ENCODE data around the gene NOL8. TPM values are rescaled to one million over a fixed set of nuclear protein-coding genes. Genes with fewer than 3 reads are reported as not detected.

NOL8 gene
- total RNA-seq, 1 donor, result 28.2 TPM

DNA sequence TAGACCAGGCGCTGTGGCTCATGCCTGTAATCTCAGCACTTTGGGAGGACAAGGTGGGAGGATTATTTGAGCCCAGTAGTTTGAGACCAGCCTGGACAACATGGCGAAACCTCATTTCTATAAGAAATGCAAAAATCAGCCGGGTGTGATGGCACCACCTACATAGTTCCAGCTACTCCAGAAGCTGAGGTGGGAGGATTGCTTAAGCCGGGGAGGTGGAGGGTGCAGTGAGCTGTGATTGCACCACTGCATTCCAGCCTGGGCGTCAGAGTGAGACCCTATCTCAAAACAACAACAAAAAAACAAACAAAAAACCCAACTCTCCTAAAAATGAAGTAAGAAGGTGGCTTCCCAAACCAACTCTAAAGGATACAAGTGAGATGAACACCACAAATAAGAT, 54.6 kb downstream of the NOL8 start:
- Histone ChIP-seq H4K20me1 (ENCODE audit: insufficient read depth, low read length) (peaks cover 4% of the 10 kb centered on the region), H2AFZ (ENCODE audit: low read length) (no peak overlapping the region), H3K4me3 (ENCODE audit: insufficient read depth, low read length) (no peak overlapping the region), H3K79me2 (ENCODE audit: insufficient read depth, low read length) (peaks cover 24% of the 10 kb centered on the region), H3K4me1 (ENCODE audit: insufficient read depth, low read length) (no peaks in the 10 kb centered on the region), H3K27ac (ENCODE audit: low read depth, low read length) (no peak overlapping the region), H3K9me3 (ENCODE audit: low read depth, low read length) (no peaks in the 10 kb centered on the region), H3K4me2 (ENCODE audit: insufficient read depth, low read length) (no peak overlapping the region), H3K27me3 (ENCODE audit: insufficient read depth, low read length) (no peaks in the 10 kb centered on the region), H3K36me3 (ENCODE audit: insufficient read depth, low read length) (peaks cover 98% of the 10 kb centered on the region)
- no peak for DNase-seq (ENCODE audit: insufficient read length, low spot score, missing footprints)
- TF ChIP-seq, protein P1, sequence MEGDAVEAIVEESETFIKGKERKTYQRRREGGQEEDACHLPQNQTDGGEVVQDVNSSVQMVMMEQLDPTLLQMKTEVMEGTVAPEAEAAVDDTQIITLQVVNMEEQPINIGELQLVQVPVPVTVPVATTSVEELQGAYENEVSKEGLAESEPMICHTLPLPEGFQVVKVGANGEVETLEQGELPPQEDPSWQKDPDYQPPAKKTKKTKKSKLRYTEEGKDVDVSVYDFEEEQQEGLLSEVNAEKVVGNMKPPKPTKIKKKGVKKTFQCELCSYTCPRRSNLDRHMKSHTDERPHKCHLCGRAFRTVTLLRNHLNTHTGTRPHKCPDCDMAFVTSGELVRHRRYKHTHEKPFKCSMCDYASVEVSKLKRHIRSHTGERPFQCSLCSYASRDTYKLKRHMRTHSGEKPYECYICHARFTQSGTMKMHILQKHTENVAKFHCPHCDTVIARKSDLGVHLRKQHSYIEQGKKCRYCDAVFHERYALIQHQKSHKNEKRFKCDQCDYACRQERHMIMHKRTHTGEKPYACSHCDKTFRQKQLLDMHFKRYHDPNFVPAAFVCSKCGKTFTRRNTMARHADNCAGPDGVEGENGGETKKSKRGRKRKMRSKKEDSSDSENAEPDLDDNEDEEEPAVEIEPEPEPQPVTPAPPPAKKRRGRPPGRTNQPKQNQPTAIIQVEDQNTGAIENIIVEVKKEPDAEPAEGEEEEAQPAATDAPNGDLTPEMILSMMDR (IDR thresholded peaks at IDR 0.05; ENCODE audit: extremely low read depth, low read depth, low read length), result no peak

DNA sequence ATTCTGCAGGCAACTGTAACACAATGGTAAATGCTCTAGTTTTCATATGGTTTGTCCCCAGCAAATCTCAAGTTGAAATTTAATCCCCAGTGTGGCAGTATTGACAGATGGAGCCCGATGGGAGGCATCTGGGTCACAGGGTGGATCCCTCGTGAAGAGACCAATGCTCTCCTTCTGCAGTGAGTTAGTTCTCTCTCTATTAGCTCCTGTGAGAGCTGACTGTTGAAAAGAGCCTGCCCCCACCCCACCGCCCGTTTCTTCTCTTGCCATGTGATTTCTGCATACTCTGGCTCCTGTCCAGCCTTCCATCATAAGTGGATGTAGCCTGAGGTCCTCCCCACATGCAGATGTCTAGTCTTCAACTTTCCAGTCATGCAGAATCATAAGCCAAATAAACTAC, 58.7 kb downstream of the NOL8 start:
- Histone ChIP-seq H3K4me3 (ENCODE audit: insufficient read depth, low read length) (no peak overlapping the region), H3K36me3 (ENCODE audit: insufficient read depth, low read length) (peaks cover 98% of the 10 kb centered on the region), H2AFZ (ENCODE audit: low read length) (no peak overlapping the region), H3K4me1 (ENCODE audit: insufficient read depth, low read length) (no peaks in the 10 kb centered on the region), H3K79me2 (ENCODE audit: insufficient read depth, low read length) (peaks cover 15% of the 10 kb centered on the region), H3K4me2 (ENCODE audit: insufficient read depth, low read length) (no peak overlapping the region), H3K9me3 (ENCODE audit: low read depth, low read length) (no peaks in the 10 kb centered on the region), H3K27ac (ENCODE audit: low read depth, low read length) (no peak overlapping the region), H4K20me1 (ENCODE audit: insufficient read depth, low read length) (peaks cover 9% of the 10 kb centered on the region), H3K27me3 (ENCODE audit: insufficient read depth, low read length) (no peaks in the 10 kb centered on the region)
- TF ChIP-seq, protein P1 (IDR thresholded peaks at IDR 0.05; ENCODE audit: extremely low read depth, low read depth, low read length), result no peak
- DNase-seq (ENCODE audit: insufficient read length, low spot score, missing footprints), result no peak

DNA sequence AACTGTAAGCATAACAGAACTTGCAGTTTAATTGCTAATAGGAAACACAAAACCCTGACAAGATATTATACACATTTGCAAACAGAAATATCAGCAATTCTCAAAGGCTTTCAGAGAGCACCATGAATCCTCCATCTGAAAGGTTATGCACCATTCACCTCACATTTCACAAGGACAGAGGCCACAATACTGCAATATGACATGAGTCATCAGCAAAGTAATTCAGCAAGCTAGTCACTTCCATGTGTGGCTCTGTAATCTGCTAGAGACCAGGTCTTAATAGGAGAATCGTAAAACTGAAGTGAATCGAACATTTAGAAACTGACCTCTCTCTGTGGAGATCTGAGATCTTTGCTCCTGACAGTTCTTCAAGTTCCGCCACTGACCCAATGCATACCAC, 60.0 kb downstream of the NOL8 start:
- peaks cover 15% of the 10 kb centered on the region for H3K79me2 ChIP-seq (ENCODE audit: insufficient read depth, low read length)
- no peaks in the 10 kb centered on the region for H3K9me3 ChIP-seq (ENCODE audit: low read depth, low read length)
- no peak overlapping the region for H3K4me2 ChIP-seq (ENCODE audit: insufficient read depth, low read length)
- H3K4me1 ChIP-seq (ENCODE audit: insufficient read depth, low read length), result no peaks in the 10 kb centered on the region
- H3K27me3 ChIP-seq (ENCODE audit: insufficient read depth, low read length), result no peaks in the 10 kb centered on the region
- H4K20me1 ChIP-seq (ENCODE audit: insufficient read depth, low read length), result peaks cover 9% of the 10 kb centered on the region
- peaks cover 97% of the 10 kb centered on the region for H3K36me3 ChIP-seq (ENCODE audit: insufficient read depth, low read length)
- TF ChIP-seq, protein P1 (IDR thresholded peaks at IDR 0.05; ENCODE audit: extremely low read depth, low read depth, low read length), result no peak
- no peak for DNase-seq (ENCODE audit: insufficient read length, low spot score, missing footprints)
- H2AFZ ChIP-seq (ENCODE audit: low read length), result no peak overlapping the region
- no peak overlapping the region for H3K4me3 ChIP-seq (ENCODE audit: insufficient read depth, low read length)
- H3K27ac ChIP-seq (ENCODE audit: low read depth, low read length), result no peak overlapping the region

DNA sequence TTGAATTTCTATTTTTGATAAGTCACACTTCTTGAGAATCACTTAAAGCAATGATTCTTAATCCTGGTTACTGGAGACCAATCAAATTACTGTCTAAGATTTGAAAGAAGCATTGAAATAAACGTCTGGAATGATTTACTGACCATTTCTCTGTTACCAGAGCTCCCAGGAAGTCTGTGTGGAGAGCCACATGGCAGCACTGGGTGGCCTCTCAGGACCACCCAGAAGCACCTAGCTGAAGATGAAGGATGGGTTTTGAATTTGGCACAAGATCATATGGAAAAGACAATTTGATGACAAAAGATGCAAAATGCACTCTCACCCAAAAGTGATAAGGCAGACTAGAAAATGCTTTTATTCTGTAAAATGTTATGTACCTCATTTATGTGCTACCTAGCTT, 62.0 kb downstream of the NOL8 start:
- Histone ChIP-seq H3K79me2 (ENCODE audit: insufficient read depth, low read length) (peaks cover 7% of the 10 kb centered on the region), H3K4me3 (ENCODE audit: insufficient read depth, low read length) (no peak overlapping the region), H3K36me3 (ENCODE audit: insufficient read depth, low read length) (peaks cover 97% of the 10 kb centered on the region)

More for the DNA sequence above, 62.0 kb downstream of the NOL8 start:
- Histone ChIP-seq H4K20me1 (ENCODE audit: insufficient read depth, low read length) (peaks cover 9% of the 10 kb centered on the region), H3K27me3 (ENCODE audit: insufficient read depth, low read length) (no peaks in the 10 kb centered on the region), H2AFZ (ENCODE audit: low read length) (no peak overlapping the region), H3K4me1 (ENCODE audit: insufficient read depth, low read length) (no peaks in the 10 kb centered on the region), H3K27ac (ENCODE audit: low read depth, low read length) (no peak overlapping the region), H3K9me3 (ENCODE audit: low read depth, low read length) (no peaks in the 10 kb centered on the region), H3K4me2 (ENCODE audit: insufficient read depth, low read length) (no peak overlapping the region)
- TF ChIP-seq, protein P1 (IDR thresholded peaks at IDR 0.05; ENCODE audit: extremely low read depth, low read depth, low read length), result no peak
- no peak for DNase-seq (ENCODE audit: insufficient read length, low spot score, missing footprints)
